K562 (cell line): ENCODE measurements around the gene SLC2A6. TPM values are rescaled to one million over a fixed set of nuclear protein-coding genes. Genes with fewer than 3 reads are reported as not detected.
A peak's percentile ranks its signal among the peaks of the same experiment; 100 is the strongest.

ENCODE experiments used
- ATAC-seq: fragments of 200-7000 bp; cut with Tn5 transposase; 3 replicates; pipeline ENCODE4 v1.9.1; 2020; ENCODE audit warnings: moderate library complexity
- BruUV-seq: library from RNA; stranded (reverse); fragments of 400-500 nt; replicated peaks from 2 replicates; lab custom pipeline; 2021; lab: Mats Ljungman, UMichigan
- CTCF ChIA-PET: fragments of 300-600 bp; formaldehyde crosslinking; extraction: SDS; loops from one replicate; lab custom pipeline; 2021; ENCODE audit warnings: low intra/inter-chr PET ratio; lab: Yijun Ruan, JAX
- POLR2A ChIA-PET: fragments of 300-600, 350-650 bp; sonication (Branson Sonifier 250); formaldehyde crosslinking; extraction: SDS; loops from one replicate; lab custom pipeline; 2021; ENCODE audit warnings: antibody characterized with exemption, inconsistent platforms; lab: Yijun Ruan, JAX
- DNase-seq, 4 experiments: peaks; one replicate each; pipeline versions ENCODE4 v3.0.0 to v3.0.0-alpha.2; 2011 to 2018; ENCODE audit warnings: low spot score in 3 of 4, mixed read lengths in 3 of 4; ENCODE audit errors: extremely low read depth in 1 of 4
- FAIRE-seq: peaks from 2 replicates; lab custom pipeline; 2011; peaks lifted over from hg19 to GRCh38; lab: Jason Lieb, UNC
- H2AFZ ChIP-seq: 2 replicates; pipeline ENCODE4 v1.6.0; 2011; ENCODE audit warnings: low read depth, low read length, control low read depth, inconsistent platforms
- H3K27ac ChIP-seq: fragments of 200-600 bp; 3 replicates; pipeline ENCODE4 v1.8.0; 2011; ENCODE audit warnings: low read depth, mild to moderate bottlenecking, control low read depth, inconsistent platforms, low read length, moderate library complexity, mixed read lengths; ENCODE audit errors: extremely low read depth
- H3K27me3 ChIP-seq, 2 experiments: fragments of 300-600 bp in 1 of 2; 2 replicates in 1 of 2; 3 replicates in 1 of 2; pipeline versions ENCODE4 v1.6.0 to v1.8.0; 2011; ENCODE audit warnings: inconsistent platforms in 2 of 2, low read length in 2 of 2, mild to moderate bottlenecking in 1 of 2, mixed read lengths in 1 of 2, moderate library complexity in 1 of 2; ENCODE audit not compliant: control insufficient read depth in 2 of 2, insufficient read depth in 2 of 2
- H3K36me3 ChIP-seq: fragments of 300-600 bp; 3 replicates; pipeline ENCODE4 v1.8.0; 2011; ENCODE audit warnings: mild to moderate bottlenecking, low read length, inconsistent platforms; ENCODE audit not compliant: control insufficient read depth, insufficient read depth
- H3K4me1 ChIP-seq, 2 experiments: fragments of 200-600 bp in 1 of 2; replicated peaks in 1 of 2; 2 replicates in 1 of 2; 3 replicates in 1 of 2; pipeline versions ENCODE4 v1.5.1 to v1.8.0; 2011; ENCODE audit warnings: inconsistent platforms in 2 of 2, low read length in 2 of 2, mild to moderate bottlenecking in 1 of 2, mixed read lengths in 1 of 2, moderate library complexity in 1 of 2; ENCODE audit not compliant: control insufficient read depth in 2 of 2, insufficient read depth in 2 of 2
- H3K4me2 ChIP-seq: 2 replicates; pipeline ENCODE4 v1.6.1; 2011; ENCODE audit warnings: low read length, control low read depth, inconsistent platforms, mixed read lengths; ENCODE audit not compliant: insufficient read depth
- H3K4me3 ChIP-seq: fragments of 200-600 bp; sonication (generic), shearing (Covaris generic); 2 replicates; pipeline ENCODE4 v1.5.1; 2016; ENCODE audit warnings: control low read depth, inconsistent platforms
- H3K79me2 ChIP-seq: fragments of 200-600 bp; 3 replicates; pipeline ENCODE4 v1.8.0; 2011; ENCODE audit warnings: low read length, inconsistent platforms; ENCODE audit not compliant: control insufficient read depth, insufficient read depth
- H3K9ac ChIP-seq, 2 experiments: 2 replicates each; pipeline versions ENCODE4 v1.6.0 to v1.6.1; 2011; ENCODE audit warnings: low read depth in 2 of 2, low read length in 2 of 2, control low read depth in 1 of 2, inconsistent platforms in 1 of 2, mild to moderate bottlenecking in 1 of 2, mixed read lengths in 1 of 2; ENCODE audit not compliant: insufficient read depth in 1 of 2
- H3K9me1 ChIP-seq: one replicate; pipeline ENCODE4 v1.6.0; 2011; ENCODE audit warnings: inconsistent platforms, mild to moderate bottlenecking, low read length, moderate library complexity; ENCODE audit not compliant: control insufficient read depth, insufficient read depth
- H3K9me3 ChIP-seq: replicated peaks from 2 replicates; pipeline ENCODE4 v1.5.1; 2011; ENCODE audit warnings: low read depth, low read length, inconsistent platforms; ENCODE audit not compliant: control insufficient read depth, insufficient read depth
- H4K20me1 ChIP-seq: replicated peaks from 2 replicates; pipeline ENCODE4 v1.6.1; 2011; ENCODE audit warnings: low read length, inconsistent platforms, mixed read lengths; ENCODE audit not compliant: control insufficient read depth, insufficient read depth
- BHLHE40 ChIP-seq: IDR thresholded peaks from 2 replicates; pipeline ENCODE4 v1.6.1; 2011; ENCODE audit warnings: low read length, improper control_type of control experiment
- CREBBP ChIP-seq: IDR thresholded peaks from one replicate; pipeline ENCODE4 v1.6.1; 2012; ENCODE audit warnings: low read depth, mild to moderate bottlenecking, control low read depth, inconsistent platforms, low read length
- GABPA ChIP-seq: fragments of 200-800 bp; sonication (Bioruptor generic); conservative IDR thresholded peaks from 2 replicates; pipeline ENCODE4 v1.6.1; 2016; ENCODE audit warnings: low read depth, missing genetic modification characterization, missing compliant biosample characterization
- GATAD2A ChIP-seq: fragments of 450-650 bp; IDR thresholded peaks from 2 replicates; pipeline ENCODE4 v1.6.1; 2017
- NFIC ChIP-seq: fragments of 450-650 bp; IDR thresholded peaks from 2 replicates; pipeline ENCODE4 v1.6.1; 2017; ENCODE audit warnings: mild to moderate bottlenecking, inconsistent platforms
- RAD51 ChIP-seq: fragments of 450-650 bp; IDR thresholded peaks from 2 replicates; pipeline ENCODE4 v1.7.1; 2016; ENCODE audit warnings: low read depth, mild to moderate bottlenecking, borderline replicate concordance
- TOE1 ChIP-seq, 2 experiments: fragments of 450-650 bp in 1 of 2; sonication (generic) in 1 of 2; formaldehyde crosslinking in 1 of 2; IDR thresholded peaks; 2 replicates each; pipeline versions ENCODE4 v1.7.1 to v1.8.0; 2016 to 2022; ENCODE audit warnings: borderline replicate concordance in 2 of 2, mild to moderate bottlenecking in 2 of 2, antibody characterized with exemption in 1 of 2, inconsistent platforms in 1 of 2, low read depth in 1 of 2, missing genetic modification reagents in 1 of 2, moderate library complexity in 1 of 2
- VEZF1 ChIP-seq: fragments of 200-800 bp; sonication (Bioruptor generic); IDR thresholded peaks from 2 replicates; pipeline ENCODE4 v1.6.1; 2017; ENCODE audit warnings: missing genetic modification characterization, missing compliant biosample characterization
- ZBTB11 ChIP-seq, 3 experiments: fragments of 200-800 bp in 1 of 3; fragments of 250-450 bp in 1 of 3; fragments of 450-650 bp in 1 of 3; sonication (Bioruptor Pico) in 1 of 3; sonication (Bioruptor generic) in 1 of 3; formaldehyde crosslinking in 1 of 3; IDR thresholded peaks; 2 replicates each; pipeline versions ENCODE4 v1.6.1 to v1.8.0; 2016 to 2022; ENCODE audit warnings: mild to moderate bottlenecking in 2 of 3, missing genetic modification characterization in 2 of 3, missing compliant biosample characterization in 1 of 3, moderate library complexity in 1 of 3
- ZFX ChIP-seq: sonication (generic); formaldehyde crosslinking; IDR thresholded peaks from 2 replicates; pipeline ENCODE4 v1.8.0; 2022; ENCODE audit warnings: mild to moderate bottlenecking, missing genetic modification reagents, moderate library complexity
- WGBS: fragments of 100-300 bp; shearing (Covaris generic); methylation state at CpG from one replicate; pipeline ENCODE4 v1.1.6; 2016; ENCODE audit warnings: low coverage, mixed read lengths; ENCODE audit not compliant: insufficient coverage; ENCODE audit errors: missing lambda C conversion rate; 5-methylcytosine and 5-hydroxymethylcytosine counted together
- in situ Hi-C: fragments of 300-500 bp; cut with MboI; formaldehyde crosslinking; loops from 4 replicates; pipeline ENCODE4 v1.15.0; 2018; ENCODE audit warnings: inconsistent platforms, mixed read lengths
- intact Hi-C: fragments of 100-400 bp; cut with micrococcal nuclease; formaldehyde crosslinking; loops from 2 replicates; pipeline ENCODE4 v1.14.2; 2022
- polyA plus RNA-seq, 8 experiments: library from polyadenylated mRNA; depleted of rRNA in 4 of 8; stranded (reverse) in 5 of 8; unstranded in 3 of 8; fragments of >200 nt; fragmentation: Nextera tagmentation in 2 of 8; fragmentation: Illumina TruSeq in 1 of 8; extraction: Ambion mirVana in 2 of 8; extraction: Trizol in 1 of 8; gene quantifications; 2 replicates each; pipeline versions ENCODE4 v1.2.1 to v1.2.3, GENCODE V29; 2011 to 2014; ENCODE audit warnings: inconsistent platforms in 1 of 8, missing spikeins in 1 of 8
- total RNA-seq, 7 experiments: library from RNA; depleted of rRNA in 6 of 7; stranded (reverse); fragments of >200 nt in 6 of 7; fragmentation: Illumina TruSeq in 2 of 7; extraction: Trizol in 2 of 7; gene quantifications; 2 replicates each; pipeline versions ENCODE4 v1.2.1 to v1.2.3, GENCODE V29; 2011 to 2021; ENCODE audit warnings: low replicate concordance in 1 of 7
- TF ChIP-seq, protein P1 (sequence below): sonication (generic); formaldehyde crosslinking; IDR thresholded peaks from 2 replicates; pipeline ENCODE4 v1.5.0; 2020; ENCODE audit warnings: missing genetic modification reagents

Gene SLC2A6
- total and polyA plus RNA-seq, 9 of the 15 experiments (the other 6 are each of a cell fraction or from before 2014, with no cell fraction given), result 0.04 to 0.38 (median 0.09) TPM; not detected in 3

DNA sequence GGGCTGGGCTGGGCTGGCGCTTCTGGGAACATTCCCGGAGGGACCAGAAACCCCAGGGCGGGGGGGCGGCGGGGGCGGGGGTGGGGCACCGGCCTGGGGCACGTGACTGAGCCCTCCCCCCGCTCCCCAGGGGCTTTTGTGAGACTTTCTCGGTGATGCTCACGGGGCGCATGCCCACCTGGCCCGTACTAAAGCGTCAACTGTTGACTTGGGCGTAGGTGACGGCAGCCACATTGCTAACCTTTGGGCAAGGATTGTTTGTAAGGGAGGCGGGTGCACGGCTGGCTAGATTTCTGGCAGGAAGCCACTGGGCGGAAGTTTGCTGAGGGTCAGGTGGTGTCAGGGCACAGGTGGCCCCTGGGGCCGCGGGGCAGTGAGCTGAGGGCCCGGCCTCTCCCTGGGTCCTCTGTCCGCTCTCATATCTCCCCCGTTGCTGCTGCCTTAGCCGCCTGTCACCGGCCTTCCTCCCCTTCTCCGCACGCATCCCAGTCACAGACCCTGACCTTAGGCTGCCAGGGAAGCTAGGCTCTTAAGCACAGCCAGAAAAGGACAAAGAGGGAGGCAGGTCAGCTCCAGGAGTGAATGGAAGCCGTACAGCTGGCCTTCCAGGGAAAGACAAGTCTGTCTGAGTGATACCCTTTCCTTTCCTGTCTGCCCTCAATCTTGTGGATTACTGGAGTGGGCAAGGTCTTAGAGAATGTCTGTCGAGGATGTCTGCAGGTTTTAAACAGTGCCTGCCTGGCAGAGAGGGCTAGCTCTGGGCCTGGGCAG, 18.3 kb downstream of the SLC2A6 start:
- intact Hi-C loops, result no loop called here
- H3K27ac ChIP-seq, result no peak overlapping the region; the same call in 2 of the 3 replicates

More for the DNA sequence above, 18.3 kb downstream of the SLC2A6 start:
- peak; percentile 2; the same call in 2 of the 3 replicates for ATAC-seq
- Histone ChIP-seq H3K4me1 (peaks cover 5 to 43% of the 10 kb centered on the region in 2 experiments; a peak in 3 of 5 replicates), H3K9me1 (peaks cover 11% of the 10 kb centered on the region), H2AFZ (peak overlapping the region; percentile 99), H3K4me3 (peak overlapping the region; percentile 83), H3K36me3 (no peaks in the 10 kb centered on the region), H3K4me2 (peak overlapping the region; percentile 90), H3K79me2 (no peaks in the 10 kb centered on the region), H3K9ac (peak overlapping the region; percentile 82 to 97; a peak in 3 of 4 replicates), H3K9me3 (no peaks in the 10 kb centered on the region)
- POLR2A ChIA-PET, result interaction anchor here (0.6 to 1.9 kb wide), 7 partner anchors 12 to 1059 kb away, joined by 3 to 14 read pairs (median 3); no protein-coding TSS in a partner anchor
- in situ Hi-C loops, result no loop called here
- 26% methylated on average over 3 of the region's 30 CpGs for WGBS
- no peak for TF ChIP-seq CREBBP
- TF ChIP-seq GATAD2A, result no peak
- TF ChIP-seq RAD51, result peak; percentile 71
- 0 out of 2 replicates have a peak, but pooled peaks have one; percentile 36 for TF ChIP-seq ZFX
- TF ChIP-seq NFIC, result peak; percentile 82
- peak in 1 of 3 experiments; percentile 70; a peak in 1 of 6 replicates for TF ChIP-seq ZBTB11 (CRISPR knock-in tag; IDR thresholded peaks at IDR 0.05)
- peak; percentile 76 for TF ChIP-seq BHLHE40
- TF ChIP-seq TOE1 (IDR thresholded peaks at IDR 0.05; ENCODE audit: borderline replicate concordance), result no peak
- TF ChIP-seq TOE1 (CRISPR knock-in tag; IDR thresholded peaks at IDR 0.05; ENCODE audit: borderline replicate concordance, low read depth), result no peak
- peak; percentile 45; the same call in 1 of the 2 replicates for TF ChIP-seq GABPA (tag)
- TF ChIP-seq, protein P1, sequence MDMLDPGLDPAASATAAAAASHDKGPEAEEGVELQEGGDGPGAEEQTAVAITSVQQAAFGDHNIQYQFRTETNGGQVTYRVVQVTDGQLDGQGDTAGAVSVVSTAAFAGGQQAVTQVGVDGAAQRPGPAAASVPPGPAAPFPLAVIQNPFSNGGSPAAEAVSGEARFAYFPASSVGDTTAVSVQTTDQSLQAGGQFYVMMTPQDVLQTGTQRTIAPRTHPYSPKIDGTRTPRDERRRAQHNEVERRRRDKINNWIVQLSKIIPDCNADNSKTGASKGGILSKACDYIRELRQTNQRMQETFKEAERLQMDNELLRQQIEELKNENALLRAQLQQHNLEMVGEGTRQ (CRISPR knock-in tag), result peak; percentile 71
- TF ChIP-seq VEZF1 (CRISPR knock-in tag), result peak; percentile 91
- TF ChIP-seq, all 486 proteins: peak for 8
- FAIRE-seq (no peak), DNase-seq (peak in 3 of 4 experiments; percentile 41 to 87 (median 84))
- BruUV-seq, result no TSS peak
- Histone ChIP-seq H4K20me1 (peaks cover 35% of the 10 kb centered on the region), H3K27me3 (peaks cover 34 to 77% of the 10 kb centered on the region in 2 experiments; a peak in 4 of 5 replicates)
- CTCF ChIA-PET, result no interaction called here
